ENCODE data around the gene TRAPPC2L. TPM values are rescaled to one million over a fixed set of nuclear protein-coding genes. Genes with fewer than 3 reads are reported as not detected.
"Not testable (repeated sequence)": the region's sequence is repeated elsewhere in the genome, so short reads cannot be mapped to it uniquely, and the experiment has no call there.

TRAPPC2L gene
- total and polyA plus RNA-seq, 9 donors = 47.6 to 67.5 (median 52.1) TPM

- no peak for DNase-seq
- Histone ChIP-seq H3K9me3 (replicated peaks; ENCODE audit: control insufficient read depth, low read depth, low read length) (no peaks in the 10 kb centered on the region), H3K4me3 (ENCODE audit: low read length) (no peak overlapping the region), H3K4me1 (ENCODE audit: control insufficient read depth, insufficient read depth, low read length) (peaks cover 13% of the 10 kb centered on the region), H3K27me3 (ENCODE audit: control insufficient read depth, insufficient read depth, low read length) (no peaks in the 10 kb centered on the region), H3K36me3 (ENCODE audit: control insufficient read depth, insufficient read depth, low read length) (peaks cover 20% of the 10 kb centered on the region), H3K27ac (ENCODE audit: low read length) (no peak overlapping the region)
- 82% methylated on average over 37 of the region's 40 CpGs for WGBS (ENCODE audit: insufficient coverage)
Observed at GRCh38 chr16:88817785-88818574, 38.9 kb upstream of the TRAPPC2L start.

- H3K27ac ChIP-seq (ENCODE audit: low read length) = no peak overlapping the region
- no peaks in the 10 kb centered on the region for H3K9me3 ChIP-seq (replicated peaks; ENCODE audit: control insufficient read depth, low read depth, low read length)
- no peak for DNase-seq
- H3K36me3 ChIP-seq (ENCODE audit: control insufficient read depth, insufficient read depth, low read length) = peaks cover 22% of the 10 kb centered on the region
- H3K4me3 ChIP-seq (ENCODE audit: low read length) = no peak overlapping the region
- peaks cover 10% of the 10 kb centered on the region for H3K4me1 ChIP-seq (ENCODE audit: control insufficient read depth, insufficient read depth, low read length)
- H3K27me3 ChIP-seq (ENCODE audit: control insufficient read depth, insufficient read depth, low read length) = no peaks in the 10 kb centered on the region
- WGBS (ENCODE audit: insufficient coverage) = 72% methylated on average over 16 of the region's 18 CpGs
Observed at GRCh38 chr16:88818575-88818874, 38.4 kb upstream of the TRAPPC2L start.

- 80% methylated on average over 8 of the region's 16 CpGs for WGBS (ENCODE audit: insufficient coverage)
- Histone ChIP-seq H3K9me3 (replicated peaks; ENCODE audit: control insufficient read depth, low read depth, low read length) (no peaks in the 10 kb centered on the region), H3K4me3 (ENCODE audit: low read length) (no peak overlapping the region), H3K4me1 (ENCODE audit: control insufficient read depth, insufficient read depth, low read length) (peaks cover 10% of the 10 kb centered on the region), H3K27me3 (ENCODE audit: control insufficient read depth, insufficient read depth, low read length) (no peaks in the 10 kb centered on the region), H3K36me3 (ENCODE audit: control insufficient read depth, insufficient read depth, low read length) (peaks cover 25% of the 10 kb centered on the region), H3K27ac (ENCODE audit: low read length) (no peak overlapping the region)
- no peak for DNase-seq
Observed at GRCh38 chr16:88819126-88819525, 37.8 kb upstream of the TRAPPC2L start.

GRCh38 chr16:88820385-88821025 is 36.4 kb upstream of the TRAPPC2L start:
- WGBS (ENCODE audit: insufficient coverage) = 66% methylated on average over 16 of the region's 20 CpGs
- Histone ChIP-seq H3K27me3 (ENCODE audit: control insufficient read depth, insufficient read depth, low read length) (no peaks in the 10 kb centered on the region), H3K9me3 (replicated peaks; ENCODE audit: control insufficient read depth, low read depth, low read length) (no peaks in the 10 kb centered on the region), H3K4me3 (ENCODE audit: low read length) (no peak overlapping the region), H3K4me1 (ENCODE audit: control insufficient read depth, insufficient read depth, low read length) (peaks cover 10% of the 10 kb centered on the region), H3K27ac (ENCODE audit: low read length) (no peak overlapping the region), H3K36me3 (ENCODE audit: control insufficient read depth, insufficient read depth, low read length) (peaks cover 31% of the 10 kb centered on the region)
- no peak for DNase-seq

DNA sequence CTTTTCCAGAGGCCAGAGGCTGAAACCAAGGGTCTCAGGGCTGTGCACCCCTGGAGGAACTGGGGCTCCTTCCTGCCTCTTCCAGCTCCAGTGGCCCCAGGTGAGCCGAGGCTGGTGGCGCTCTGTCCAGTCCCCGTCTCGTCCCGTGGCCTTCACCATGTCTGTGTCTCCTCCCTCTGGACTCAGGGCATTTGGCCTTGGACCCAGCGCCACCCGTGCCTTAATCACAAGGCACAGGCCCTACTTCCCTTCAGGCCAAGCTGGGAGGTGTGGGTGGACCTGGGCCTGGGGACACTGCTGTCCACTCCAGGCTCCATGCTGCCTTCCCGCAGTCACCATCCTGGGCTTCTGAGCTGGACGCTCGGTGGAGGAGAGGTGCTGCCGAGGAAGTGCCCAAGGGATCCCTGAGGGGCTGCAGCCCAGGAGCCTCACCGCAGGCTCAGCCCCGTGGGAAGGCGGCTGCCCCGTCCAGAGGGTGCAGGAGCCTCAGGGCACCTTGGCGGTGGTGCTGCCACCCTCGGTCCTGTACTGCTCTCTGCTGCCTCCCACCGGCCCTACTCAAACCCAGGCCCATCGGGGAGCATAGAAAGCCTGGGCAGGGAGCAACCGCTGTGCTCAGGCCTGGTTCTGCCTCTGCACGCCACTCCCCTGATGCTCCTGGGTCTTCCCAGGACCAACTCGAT is 35.6 kb upstream of the TRAPPC2L start:
- peaks cover 5% of the 10 kb centered on the region for H3K4me1 ChIP-seq (ENCODE audit: control insufficient read depth, insufficient read depth, low read length)
- H3K4me3 ChIP-seq (ENCODE audit: low read length) = no peak overlapping the region
- 84% methylated on average over 17 of the region's 22 CpGs for WGBS (ENCODE audit: insufficient coverage)
- no peak overlapping the region for H3K27ac ChIP-seq (ENCODE audit: low read length)
- no peaks in the 10 kb centered on the region for H3K9me3 ChIP-seq (replicated peaks; ENCODE audit: control insufficient read depth, low read depth, low read length)
- peaks cover 34% of the 10 kb centered on the region for H3K36me3 ChIP-seq (ENCODE audit: control insufficient read depth, insufficient read depth, low read length)
- H3K27me3 ChIP-seq (ENCODE audit: control insufficient read depth, insufficient read depth, low read length) = no peaks in the 10 kb centered on the region
- no peak for DNase-seq

DNA sequence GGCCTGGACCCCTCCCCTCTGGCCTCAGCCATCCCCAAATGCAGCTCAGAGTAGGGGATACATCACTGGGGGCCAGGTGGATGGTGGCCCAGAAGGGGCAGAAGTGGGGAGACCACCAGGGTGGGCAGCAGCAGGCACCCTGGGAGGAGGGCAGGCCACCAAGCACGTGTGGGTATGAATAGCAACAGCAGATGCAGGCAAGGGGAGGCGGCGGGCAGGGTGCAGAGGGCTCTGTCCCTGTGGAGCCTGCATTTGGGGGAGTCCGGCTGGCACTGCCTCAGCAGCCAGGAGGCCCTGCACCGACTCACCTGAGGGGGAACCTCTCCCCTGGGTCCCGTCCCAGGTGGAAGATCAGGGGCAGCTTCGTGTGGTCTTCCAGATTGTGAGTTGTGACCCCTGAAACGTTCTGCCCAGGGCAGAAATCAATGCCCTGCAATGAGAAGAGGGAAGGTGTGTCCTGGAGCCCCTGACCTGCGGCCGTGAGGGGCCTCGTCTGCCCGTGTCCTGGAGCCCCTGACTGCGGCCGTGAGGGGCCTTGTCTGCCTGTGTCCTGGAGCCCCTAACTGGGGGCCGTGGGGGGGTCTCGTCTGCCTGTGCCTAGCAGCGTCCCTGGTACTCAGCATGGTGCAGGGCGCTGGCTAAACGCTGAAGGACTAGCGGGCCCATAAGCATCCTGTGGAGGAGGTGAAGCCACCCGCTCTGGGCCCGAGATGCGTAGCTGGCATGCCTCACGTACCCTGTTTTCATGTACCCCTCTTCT is 34.5 kb upstream of the TRAPPC2L start:
- Histone ChIP-seq H3K27me3 (ENCODE audit: control insufficient read depth, insufficient read depth, low read length) (no peaks in the 10 kb centered on the region), H3K9me3 (replicated peaks; ENCODE audit: control insufficient read depth, low read depth, low read length) (no peaks in the 10 kb centered on the region), H3K36me3 (ENCODE audit: control insufficient read depth, insufficient read depth, low read length) (peaks cover 42% of the 10 kb centered on the region), H3K27ac (ENCODE audit: low read length) (no peak overlapping the region), H3K4me3 (ENCODE audit: low read length) (no peak overlapping the region), H3K4me1 (ENCODE audit: control insufficient read depth, insufficient read depth, low read length) (peaks cover 5% of the 10 kb centered on the region)
- whole genome bisulfite sequencing (ENCODE audit: insufficient coverage) = 92% methylated on average over 18 of the region's 24 CpGs
- DNase-seq = no peak

GRCh38 chr16:88823646-88824045 is 33.3 kb upstream of the TRAPPC2L start:
- not testable (repeated sequence) for H3K27ac ChIP-seq (ENCODE audit: low read length); H3K9me3 ChIP-seq (replicated peaks; ENCODE audit: control insufficient read depth, low read depth, low read length); H3K27me3 ChIP-seq (ENCODE audit: control insufficient read depth, insufficient read depth, low read length); DNase-seq; H3K4me1 ChIP-seq (ENCODE audit: control insufficient read depth, insufficient read depth, low read length); H3K4me3 ChIP-seq (ENCODE audit: low read length)
- WGBS (ENCODE audit: insufficient coverage) = 96% methylated on average over 26 of the region's 31 CpGs
- H3K36me3 ChIP-seq (ENCODE audit: control insufficient read depth, insufficient read depth, low read length) = peaks cover 48% of the 10 kb centered on the region

GRCh38 chr16:88824256-88825077 is 32.5 kb upstream of the TRAPPC2L start:
- no peaks in the 10 kb centered on the region for H3K9me3 ChIP-seq (replicated peaks; ENCODE audit: control insufficient read depth, low read depth, low read length)
- H3K27ac ChIP-seq (ENCODE audit: low read length) = no peak overlapping the region
- no peak for DNase-seq
- H3K36me3 ChIP-seq (ENCODE audit: control insufficient read depth, insufficient read depth, low read length) = peaks cover 50% of the 10 kb centered on the region
- no peaks in the 10 kb centered on the region for H3K27me3 ChIP-seq (ENCODE audit: control insufficient read depth, insufficient read depth, low read length)
- peaks cover 5% of the 10 kb centered on the region for H3K4me1 ChIP-seq (ENCODE audit: control insufficient read depth, insufficient read depth, low read length)
- 83% methylated on average over 22 of the region's 33 CpGs for WGBS (ENCODE audit: insufficient coverage)
- no peak overlapping the region for H3K4me3 ChIP-seq (ENCODE audit: low read length)

DNA sequence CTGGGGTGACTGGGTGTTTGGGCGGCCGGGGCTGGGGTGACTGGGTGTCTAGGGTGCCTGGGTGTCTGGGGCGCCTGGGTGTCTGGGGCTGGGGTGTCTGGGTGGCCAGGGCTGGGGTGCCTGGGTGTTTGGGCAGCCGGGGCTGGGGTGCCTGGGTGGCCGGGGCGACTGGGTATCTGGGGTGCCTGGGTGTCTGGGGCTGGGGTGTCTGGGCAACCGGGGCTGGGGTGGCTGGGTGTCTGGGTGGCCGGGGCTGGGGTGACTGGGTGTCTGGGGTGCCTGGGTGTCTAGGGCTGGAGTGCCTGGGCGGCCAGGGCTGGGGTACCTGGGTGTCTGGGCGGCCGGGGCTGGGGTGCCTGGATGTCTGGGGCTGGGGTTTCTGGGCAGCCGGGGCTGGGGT is 31.8 kb upstream of the TRAPPC2L start:
- Histone ChIP-seq H3K4me3 (ENCODE audit: low read length) (no peak overlapping the region), H3K27ac (ENCODE audit: low read length) (no peak overlapping the region), H3K36me3 (ENCODE audit: control insufficient read depth, insufficient read depth, low read length) (peaks cover 52% of the 10 kb centered on the region), H3K9me3 (replicated peaks; ENCODE audit: control insufficient read depth, low read depth, low read length) (no peaks in the 10 kb centered on the region), H3K4me1 (ENCODE audit: control insufficient read depth, insufficient read depth, low read length) (peaks cover 5% of the 10 kb centered on the region), H3K27me3 (ENCODE audit: control insufficient read depth, insufficient read depth, low read length) (no peaks in the 10 kb centered on the region)
- 95% methylated on average over 11 of the region's 12 CpGs for WGBS (ENCODE audit: insufficient coverage)
- no peak for DNase-seq

Data from muscle of leg (tissue), 11 donors.